Measurements from ENCODE around the gene CEP44. TPM values are rescaled to one million over a fixed set of nuclear protein-coding genes. Genes with fewer than 3 reads are reported as not detected.

Gene CEP44
- total and polyA plus RNA-seq, 4 donors, result 5.1 to 49.5 (median 11.7) TPM

- no peak for TF ChIP-seq CTCF (IDR thresholded peaks at IDR 0.05; ENCODE audit: control extremely low read depth, extremely low read depth)
- peak in 2 of 3 donors; percentile 47 to 56 for DNase-seq
- no peak overlapping the region for H3K9ac ChIP-seq (ENCODE audit: insufficient read depth in 1 of 2, low read length in 2 of 2)
- H3K4me1 ChIP-seq (ENCODE audit: control insufficient read depth in 5 of 5, insufficient read depth in 5 of 5, low read length in 5 of 5), result peaks cover 0 to 4% (median 0%) of the 10 kb centered on the region in 5 donors
- H3K36me3 ChIP-seq (ENCODE audit: control insufficient read depth in 4 of 4, insufficient read depth in 4 of 4, low read length in 4 of 4), result peaks cover 0 to 13% (median 2%) of the 10 kb centered on the region in 4 donors
- no peak overlapping the region for H3K4me3 ChIP-seq
- no peaks in the 10 kb centered on the region for H3K27me3 ChIP-seq (ENCODE audit: control insufficient read depth in 3 of 3, insufficient read depth in 3 of 3, low read length in 2 of 3)
- no peak overlapping the region for H3K27ac ChIP-seq (ENCODE audit: low read depth in 1 of 2, low read length in 1 of 2)
- H3K9me3 ChIP-seq (ENCODE audit: control insufficient read depth in 4 of 4, insufficient read depth in 3 of 4, low read length in 3 of 4), result no peaks in the 10 kb centered on the region
- ATAC-seq (ENCODE audit: insufficient read depth, low FRiP score), result no peak
Observed at GRCh38 chr4:174317531-174317930, 33.8 kb downstream of the CEP44 start.

- no peaks in the 10 kb centered on the region for H3K27me3 ChIP-seq (ENCODE audit: control insufficient read depth in 3 of 3, insufficient read depth in 3 of 3, low read length in 2 of 3)
- H3K4me1 ChIP-seq (ENCODE audit: control insufficient read depth in 5 of 5, insufficient read depth in 5 of 5, low read length in 5 of 5), result peaks cover 0 to 4% (median 0%) of the 10 kb centered on the region in 5 donors
- TF ChIP-seq CTCF (IDR thresholded peaks at IDR 0.05; ENCODE audit: control extremely low read depth, extremely low read depth), result peak; percentile 17
- H3K27ac ChIP-seq (ENCODE audit: low read depth in 1 of 2, low read length in 1 of 2), result no peak overlapping the region
- peaks cover 0 to 5% (median 0%) of the 10 kb centered on the region in 4 donors for H3K36me3 ChIP-seq (ENCODE audit: control insufficient read depth in 4 of 4, insufficient read depth in 4 of 4, low read length in 4 of 4)
- no peaks in the 10 kb centered on the region for H3K9me3 ChIP-seq (ENCODE audit: control insufficient read depth in 4 of 4, insufficient read depth in 3 of 4, low read length in 3 of 4)
- peak in 2 of 3 donors; percentile 48 to 55 for DNase-seq
- no peak overlapping the region for H3K9ac ChIP-seq (ENCODE audit: insufficient read depth in 1 of 2, low read length in 2 of 2)
- 79 to 94% methylated on average over 8 of the region's 8 CpGs for WGBS, 2 donors
- no peak overlapping the region for H3K4me3 ChIP-seq
- no peak for ATAC-seq (ENCODE audit: insufficient read depth, low FRiP score)
Observed at GRCh38 chr4:174318829-174319764, 35.4 kb downstream of the CEP44 start.

GRCh38 chr4:174320494-174321199, 36.9 kb downstream of the CEP44 start:
- WGBS, 2 donors, result 68 to 73% methylated on average over 5 of the region's 5 CpGs
- Histone ChIP-seq H3K9ac (ENCODE audit: insufficient read depth in 1 of 2, low read length in 2 of 2) (no peak overlapping the region), H3K36me3 (ENCODE audit: control insufficient read depth in 4 of 4, insufficient read depth in 4 of 4, low read length in 4 of 4) (peaks cover 0 to 5% (median 0%) of the 10 kb centered on the region in 4 donors), H3K4me1 (ENCODE audit: control insufficient read depth in 5 of 5, insufficient read depth in 5 of 5, low read length in 5 of 5) (peaks cover 0 to 4% (median 0%) of the 10 kb centered on the region in 5 donors), H3K27ac (ENCODE audit: low read depth in 1 of 2, low read length in 1 of 2) (no peak overlapping the region), H3K27me3 (ENCODE audit: control insufficient read depth in 3 of 3, insufficient read depth in 3 of 3, low read length in 2 of 3) (no peaks in the 10 kb centered on the region), H3K4me3 (no peak overlapping the region), H3K9me3 (ENCODE audit: control insufficient read depth in 4 of 4, insufficient read depth in 3 of 4, low read length in 3 of 4) (no peaks in the 10 kb centered on the region)
- DNase-seq (peak in 2 of 3 donors; percentile 22 to 54), ATAC-seq (ENCODE audit: insufficient read depth, low FRiP score) (no peak)
- TF ChIP-seq CTCF (IDR thresholded peaks at IDR 0.05; ENCODE audit: control extremely low read depth, extremely low read depth), result no peak
